ENCODE results near the gene TMEM91. TPM values are rescaled to one million over a fixed set of nuclear protein-coding genes. Genes with fewer than 3 reads are reported as not detected.

Gene TMEM91
- total RNA-seq, 4 donors from 2014 or later = 5.0 to 14.9 (median 9.0) TPM

- no peak for TF ChIP-seq POLR2A (IDR thresholded peaks at IDR 0.05)
- no peak for TF ChIP-seq CTCF (IDR thresholded peaks at IDR 0.05)
- DNase-seq = no peak
- 7 to 9% methylated on average over 22 of the region's 22 CpGs for WGBS, 2 donors
- H3K4me3 ChIP-seq (replicated peaks in 1 of 3) = peak overlapping the region in 2 of 3 donors; percentile 16 to 45
- H3K36me3 ChIP-seq = no peaks in the 10 kb centered on the region
- H3K27ac ChIP-seq = peak overlapping the region in 2 of 3 donors; percentile 49 to 70
- peaks cover 18 to 21% of the 10 kb centered on the region in 2 donors for H3K4me1 ChIP-seq
- no peaks in the 10 kb centered on the region for H3K9me3 ChIP-seq
- intact Hi-C loops (cut with DNase I) = loop anchor here (5.0 kb wide), 1 partner anchor 39 kb away; the partner anchor contains the start of gene CCDC97
- H3K27me3 ChIP-seq = peaks cover 3% of the 10 kb centered on the region
Observed at GRCh38 chr19:41350735-41351338, 25.5 kb upstream of the TMEM91 start.

- no peak for TF ChIP-seq POLR2A (IDR thresholded peaks at IDR 0.05)
- no peak for TF ChIP-seq CTCF (IDR thresholded peaks at IDR 0.05)
- 1 to 2% methylated on average over 28 to 49 of the region's 58 CpGs for WGBS, 2 donors
- Histone ChIP-seq H3K27me3 (peaks cover 3% of the 10 kb centered on the region), H3K4me3 (replicated peaks in 1 of 3) (peak overlapping the region in 2 of 3 donors; percentile 16 to 45), H3K36me3 (no peaks in the 10 kb centered on the region), H3K4me1 (peaks cover 18 to 21% of the 10 kb centered on the region in 2 donors), H3K27ac (peak overlapping the region in 2 of 3 donors; percentile 49 to 70), H3K9me3 (no peaks in the 10 kb centered on the region)
- intact Hi-C loops (cut with DNase I) = loop anchor here (5.0 kb wide), 1 partner anchor 39 kb away; the partner anchor contains the start of gene CCDC97
- peak; percentile 28 to 35 for DNase-seq
Observed at GRCh38 chr19:41351339-41352245, 24.7 kb upstream of the TMEM91 start.

GRCh38 chr19:41352279-41352608 is 24.1 kb upstream of the TMEM91 start:
- DNase-seq = no peak
- Histone ChIP-seq H3K27me3 (peaks cover 3% of the 10 kb centered on the region), H3K27ac (peak overlapping the region in 2 of 3 donors; percentile 70 to 78), H3K9me3 (no peaks in the 10 kb centered on the region), H3K36me3 (no peaks in the 10 kb centered on the region), H3K4me1 (peaks cover 18 to 21% of the 10 kb centered on the region in 2 donors), H3K4me3 (replicated peaks in 1 of 3) (peak overlapping the region; percentile 3 to 45 (median 33))
- intact Hi-C loops (cut with DNase I) = loop anchor here (5.0 kb wide), 1 partner anchor 40 kb away; the partner anchor contains the start of gene CCDC97
- WGBS, 2 donors = 0% methylated on average over 12 of the region's 12 CpGs
- TF ChIP-seq CTCF (IDR thresholded peaks at IDR 0.05) (no peak), POLR2A (IDR thresholded peaks at IDR 0.05) (no peak)

GRCh38 chr19:41352609-41353465 is 23.5 kb upstream of the TMEM91 start:
- DNase-seq = peak; percentile 32 to 43
- WGBS, 2 donors = 1 to 2% methylated on average over 27 to 33 of the region's 71 CpGs
- no peaks in the 10 kb centered on the region for H3K36me3 ChIP-seq
- intact Hi-C loops (cut with DNase I) = loop anchor here (5.0 kb wide), 1 partner anchor 41 kb away; the partner anchor contains the start of gene CCDC97
- peak overlapping the region; percentile 3 to 45 (median 33) for H3K4me3 ChIP-seq (replicated peaks in 1 of 3)
- H3K27ac ChIP-seq = peak overlapping the region; percentile 66 to 78 (median 70)
- H3K9me3 ChIP-seq = no peaks in the 10 kb centered on the region
- H3K27me3 ChIP-seq = peaks cover 3% of the 10 kb centered on the region
- H3K4me1 ChIP-seq = peaks cover 18 to 21% of the 10 kb centered on the region in 2 donors
- TF ChIP-seq CTCF (IDR thresholded peaks at IDR 0.05) (peak in 1 of 6 experiments; percentile 29), POLR2A (IDR thresholded peaks at IDR 0.05) (no peak)
